SH-SY5Y (cell line): Measurements from ENCODE around the gene DPEP2.

Experiments
- GATA2 ChIP-seq: IDR thresholded peaks from 2 replicates; pipeline ENCODE4 v1.6.1; 2011; ENCODE audit warnings: mild to moderate bottlenecking, low read depth, low read length
- GATA3 ChIP-seq: IDR thresholded peaks from 2 replicates; pipeline ENCODE4 v1.6.1; 2011; ENCODE audit warnings: low read depth, mild to moderate bottlenecking, low read length, moderate library complexity

DPEP2 gene

GRCh38 chr16:67940446-67941089 is 58.7 kb downstream of the DPEP2 start:
- TF ChIP-seq GATA3: no peak
- no peak for TF ChIP-seq GATA2

GRCh38 chr16:67939507-67940445 is 59.5 kb downstream of the DPEP2 start:
- TF ChIP-seq GATA2 (no peak), GATA3 (no peak)
